HepG2 (cell line): ENCODE measurements around the gene GRAMD1B. TPM values are rescaled to one million over a fixed set of nuclear protein-coding genes. Genes with fewer than 3 reads are reported as not detected.

Experiments used
- ATAC-seq: fragments of 200-7000 bp; cut with Tn5 transposase; 3 replicates; pipeline ENCODE4 v1.9.1; 2020; ENCODE audit warnings: mild to moderate bottlenecking, moderate library complexity
- BruUV-seq: library from RNA; stranded (reverse); fragments of 400-500 nt; replicated peaks from 2 replicates; lab custom pipeline; 2021; lab: Mats Ljungman, UMichigan
- CTCF ChIA-PET: fragments of 300-600 bp; formaldehyde crosslinking; extraction: SDS; loops from one replicate; lab custom pipeline; 2021; ENCODE audit warnings: low total read pairs, inconsistent platforms, low intra/inter-chr PET ratio; lab: Yijun Ruan, JAX
- POLR2A ChIA-PET: fragments of 350-600 bp; sonication (Branson Sonifier 250); formaldehyde crosslinking; loops from one replicate; lab custom pipeline; 2020; ENCODE audit warnings: antibody characterized with exemption, inconsistent platforms; lab: Yijun Ruan, JAX
- DNase-seq: peaks from one replicate; pipeline ENCODE4 v3.0.0-alpha.2; 2015; ENCODE audit warnings: low spot score
- FAIRE-seq: peaks from 3 replicates; lab custom pipeline; 2011; peaks lifted over from hg19 to GRCh38; lab: Jason Lieb, UNC
- H2AFZ ChIP-seq: one replicate; pipeline ENCODE4 v1.6.1; 2011; ENCODE audit warnings: low read length, inconsistent platforms
- H3K27ac ChIP-seq: fragments of 300-600 bp; 3 replicates; pipeline ENCODE4 v1.8.0; 2011; ENCODE audit warnings: mixed run types, mild to moderate bottlenecking, mixed read lengths, low read length, inconsistent platforms; ENCODE audit not compliant: insufficient read depth; ENCODE audit errors: extremely low read length
- H3K27me3 ChIP-seq, 2 experiments: fragments of 200-600 bp in 1 of 2; 2 replicates in 1 of 2; 3 replicates in 1 of 2; pipeline versions ENCODE4 v1.6.0 to v1.8.0; 2011; ENCODE audit warnings: low read length in 2 of 2, mild to moderate bottlenecking in 2 of 2, moderate library complexity in 2 of 2, inconsistent platforms in 1 of 2; ENCODE audit not compliant: insufficient read depth in 2 of 2, control insufficient read depth in 1 of 2
- H3K36me3 ChIP-seq, 2 experiments: fragments of 200-600 bp in 1 of 2; replicated peaks in 1 of 2; 2 replicates in 1 of 2; 3 replicates in 1 of 2; pipeline versions ENCODE4 v1.5.1 to v1.8.0; 2011; ENCODE audit warnings: low read length in 2 of 2, inconsistent platforms in 1 of 2; ENCODE audit not compliant: insufficient read depth in 2 of 2, control insufficient read depth in 1 of 2
- H3K4me1 ChIP-seq: 2 replicates; pipeline ENCODE4 v1.5.1; 2012; ENCODE audit warnings: low read length, inconsistent platforms; ENCODE audit not compliant: insufficient read depth
- H3K4me2 ChIP-seq: 2 replicates; pipeline ENCODE4 v1.6.0; 2011; ENCODE audit warnings: low read depth, low read length, inconsistent platforms
- H3K4me3 ChIP-seq, 3 experiments: fragments of 200-600 bp in 1 of 3; sonication (generic), shearing (Covaris generic) in 1 of 3; replicated peaks in 1 of 3; 2 replicates each; pipeline ENCODE4 v1.5.1; 2011 to 2016; ENCODE audit warnings: low read length in 3 of 3, inconsistent platforms in 2 of 3, low read depth in 2 of 3, mild to moderate bottlenecking in 2 of 3, control low read depth in 1 of 3, mixed read lengths in 1 of 3; ENCODE audit not compliant: insufficient read depth in 1 of 3
- H3K79me2 ChIP-seq: one replicate; pipeline ENCODE4 v1.6.1; 2011; ENCODE audit warnings: low read length, inconsistent platforms; ENCODE audit not compliant: insufficient read depth
- H3K9ac ChIP-seq: 2 replicates; pipeline ENCODE4 v1.6.0; 2011; ENCODE audit warnings: mild to moderate bottlenecking, low read depth, low read length, inconsistent platforms; ENCODE audit not compliant: insufficient read depth
- H3K9me3 ChIP-seq: 2 replicates; pipeline ENCODE4 v1.5.1; 2012; ENCODE audit warnings: mild to moderate bottlenecking, low read length
- H4K20me1 ChIP-seq: 2 replicates; pipeline ENCODE4 v1.6.0; 2011; ENCODE audit warnings: inconsistent platforms, mild to moderate bottlenecking, low read length, moderate library complexity; ENCODE audit not compliant: insufficient read depth
- HNRNPL ChIP-seq: fragments of 200-400 bp; formaldehyde crosslinking; IDR thresholded peaks from 2 replicates; pipeline ENCODE4 v1.6.1; 2017; ENCODE audit warnings: mild to moderate bottlenecking, low read depth, low read length
- RBM39 ChIP-seq: fragments of 200-400 bp; formaldehyde crosslinking; IDR thresholded peaks from one replicate; pipeline ENCODE4 v1.6.1; 2018; ENCODE audit warnings: antibody characterized with exemption, mild to moderate bottlenecking, low read depth, low read length; ENCODE audit not compliant: poor library complexity, severe bottlenecking
- ZNF180 ChIP-seq: sonication (generic); formaldehyde crosslinking; IDR thresholded peaks from 2 replicates; pipeline ENCODE4 v1.4.0; 2020; ENCODE audit warnings: low read depth, missing genetic modification reagents, borderline replicate concordance
- ZNF7 ChIP-seq: IDR thresholded peaks from 2 replicates; pipeline ENCODE4 v1.6.1; 2016; ENCODE audit warnings: missing biosample characterization, missing genetic modification reagents
- WGBS: methylation state at CpG from one replicate; pipeline ENCODE4 v1.1.6; 2017; ENCODE audit warnings: low lambda C conversion rate; 5-methylcytosine and 5-hydroxymethylcytosine counted together
- in situ Hi-C: cut with HindIII; loops from 2 replicates; pipeline ENCODE4 v1.10.0; 2017; ENCODE audit warnings: low pct_unique_long_range_greater_than_20kb; ENCODE audit not compliant: extremely low pct_ligation_motif_present
- intact Hi-C: fragments of 100-400 bp; cut with micrococcal nuclease; formaldehyde crosslinking; loops from one replicate; pipeline ENCODE4 v1.10.0; 2022; ENCODE audit not compliant: unreplicated experiment
- polyA plus RNA-seq, 8 experiments: library from polyadenylated mRNA; depleted of rRNA in 3 of 8; stranded (reverse) in 7 of 8; unstranded in 1 of 8; fragments of >200 nt; fragmentation: Illumina TruSeq in 4 of 8; extraction: Trizol in 4 of 8; gene quantifications; 2 replicates each; pipeline versions ENCODE4 v1.2.1 to v1.2.3, GENCODE V29; 2011 to 2016; ENCODE audit warnings: low read depth in 4 of 8, missing spikeins in 1 of 8, mixed read lengths in 1 of 8; ENCODE audit not compliant: insufficient read depth in 1 of 8
- total RNA-seq, 5 experiments: library from RNA; depleted of rRNA; stranded (reverse); fragments of >200 nt; fragmentation: Illumina TruSeq; extraction: Trizol; gene quantifications; 2 replicates each; pipeline ENCODE4 v1.2.3, GENCODE V29; 2016; ENCODE audit warnings: low read depth in 1 of 5
- TF ChIP-seq, protein P1 (sequence below): IDR thresholded peaks from 2 replicates; pipeline ENCODE4 v1.6.1; 2016; ENCODE audit warnings: control low read depth
- TF ChIP-seq, protein P2 (sequence below): sonication (generic); formaldehyde crosslinking; IDR thresholded peaks from 2 replicates; pipeline ENCODE4 v1.5.0; 2020; ENCODE audit warnings: mild to moderate bottlenecking, low read depth, missing genetic modification reagents, borderline replicate concordance
- TF ChIP-seq, protein P3 (sequence below): sonication (generic); formaldehyde crosslinking; IDR thresholded peaks from 2 replicates; pipeline ENCODE4 v1.4.0; 2020; ENCODE audit warnings: missing genetic modification reagents
- TF ChIP-seq, protein P4 (sequence below): sonication (generic); formaldehyde crosslinking; IDR thresholded peaks from 2 replicates; pipeline ENCODE4 v1.4.0; 2020; ENCODE audit warnings: missing genetic modification reagents, mild to moderate bottlenecking, borderline replicate concordance

GRAMD1B gene
- total and polyA plus RNA-seq, 2 of the 13 experiments (the other 11 are each of a cell fraction or from before 2014, with no cell fraction given), result 0.12 TPM; not detected in 1

DNA sequence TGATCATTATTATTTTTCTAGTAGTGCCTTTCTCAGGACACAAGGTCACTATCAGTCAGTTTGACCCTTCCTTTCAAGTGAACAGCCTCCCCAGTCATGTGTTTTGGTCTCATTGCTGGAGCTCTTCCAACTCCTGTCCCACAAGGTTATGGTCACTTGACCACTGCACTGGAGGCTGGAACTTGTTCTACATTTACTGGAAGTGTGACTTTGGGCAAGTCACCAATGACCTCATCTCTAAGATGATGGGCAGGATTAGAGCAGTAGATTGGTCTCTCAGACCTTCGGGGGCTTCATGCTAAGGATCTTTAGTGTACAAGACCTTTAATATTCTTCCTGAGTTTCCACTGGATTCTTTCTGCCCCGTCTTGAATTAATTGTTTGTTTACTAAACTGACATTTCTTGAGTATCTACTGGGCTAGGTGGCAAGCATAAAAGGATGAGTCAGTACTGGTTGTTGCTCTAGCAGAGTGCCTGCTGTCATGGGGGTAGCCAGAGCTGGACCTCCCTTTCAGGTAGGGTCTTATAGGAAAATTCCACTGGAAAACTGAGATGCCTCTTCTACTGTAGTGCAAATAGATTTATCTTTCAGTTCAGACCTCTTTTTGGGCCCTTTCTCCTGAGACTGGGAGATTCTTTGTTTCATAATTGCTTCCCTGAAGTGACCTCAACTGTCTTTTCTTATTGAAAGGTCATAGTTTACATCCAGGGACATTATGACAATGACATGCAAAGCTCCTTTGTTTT lies 106.8 kb downstream of the GRAMD1B start:
- Histone ChIP-seq H3K9ac (no peak overlapping the region), H3K79me2 (no peaks in the 10 kb centered on the region), H3K4me1 (no peaks in the 10 kb centered on the region), H3K27me3 (peaks cover 0 to 3% of the 10 kb centered on the region in 2 experiments; a peak in 1 of 5 replicates), H4K20me1 (no peaks in the 10 kb centered on the region), H3K27ac (no peak overlapping the region), H3K4me2 (no peak overlapping the region), H3K4me3 (no peak overlapping the region), H3K36me3 (no peaks in the 10 kb centered on the region), H2AFZ (no peak overlapping the region), H3K9me3 (no peaks in the 10 kb centered on the region)
- BruUV-seq, result no TSS peak
- ATAC-seq (no peak), DNase-seq (no peak), FAIRE-seq (no peak)
- TF ChIP-seq, protein P1, sequence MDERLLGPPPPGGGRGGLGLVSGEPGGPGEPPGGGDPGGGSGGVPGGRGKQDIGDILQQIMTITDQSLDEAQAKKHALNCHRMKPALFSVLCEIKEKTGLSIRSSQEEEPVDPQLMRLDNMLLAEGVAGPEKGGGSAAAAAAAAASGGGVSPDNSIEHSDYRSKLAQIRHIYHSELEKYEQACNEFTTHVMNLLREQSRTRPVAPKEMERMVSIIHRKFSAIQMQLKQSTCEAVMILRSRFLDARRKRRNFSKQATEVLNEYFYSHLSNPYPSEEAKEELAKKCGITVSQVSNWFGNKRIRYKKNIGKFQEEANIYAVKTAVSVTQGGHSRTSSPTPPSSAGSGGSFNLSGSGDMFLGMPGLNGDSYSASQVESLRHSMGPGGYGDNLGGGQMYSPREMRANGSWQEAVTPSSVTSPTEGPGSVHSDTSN (CRISPR knock-in tag), result no peak
- TF ChIP-seq RBM39 (no peak), ZNF180 (CRISPR knock-in tag) (no peak), HNRNPL (no peak), ZNF7 (CRISPR knock-in tag) (no peak)
- TF ChIP-seq, protein P2, sequence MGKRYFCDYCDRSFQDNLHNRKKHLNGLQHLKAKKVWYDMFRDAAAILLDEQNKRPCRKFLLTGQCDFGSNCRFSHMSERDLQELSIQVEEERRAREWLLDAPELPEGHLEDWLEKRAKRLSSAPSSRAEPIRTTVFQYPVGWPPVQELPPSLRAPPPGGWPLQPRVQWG (CRISPR knock-in tag), result no peak
- TF ChIP-seq, protein P3, sequence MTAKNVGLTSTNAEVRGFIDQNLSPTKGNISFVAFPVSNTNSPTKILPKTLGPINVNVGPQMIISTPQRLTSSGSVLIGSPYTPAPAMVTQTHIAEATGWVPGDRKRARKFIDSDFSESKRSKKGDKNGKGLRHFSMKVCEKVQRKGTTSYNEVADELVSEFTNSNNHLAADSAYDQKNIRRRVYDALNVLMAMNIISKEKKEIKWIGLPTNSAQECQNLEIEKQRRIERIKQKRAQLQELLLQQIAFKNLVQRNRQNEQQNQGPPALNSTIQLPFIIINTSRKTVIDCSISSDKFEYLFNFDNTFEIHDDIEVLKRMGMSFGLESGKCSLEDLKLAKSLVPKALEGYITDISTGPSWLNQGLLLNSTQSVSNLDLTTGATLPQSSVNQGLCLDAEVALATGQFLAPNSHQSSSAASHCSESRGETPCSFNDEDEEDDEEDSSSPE (CRISPR knock-in tag), result no peak
- TF ChIP-seq, protein P4, sequence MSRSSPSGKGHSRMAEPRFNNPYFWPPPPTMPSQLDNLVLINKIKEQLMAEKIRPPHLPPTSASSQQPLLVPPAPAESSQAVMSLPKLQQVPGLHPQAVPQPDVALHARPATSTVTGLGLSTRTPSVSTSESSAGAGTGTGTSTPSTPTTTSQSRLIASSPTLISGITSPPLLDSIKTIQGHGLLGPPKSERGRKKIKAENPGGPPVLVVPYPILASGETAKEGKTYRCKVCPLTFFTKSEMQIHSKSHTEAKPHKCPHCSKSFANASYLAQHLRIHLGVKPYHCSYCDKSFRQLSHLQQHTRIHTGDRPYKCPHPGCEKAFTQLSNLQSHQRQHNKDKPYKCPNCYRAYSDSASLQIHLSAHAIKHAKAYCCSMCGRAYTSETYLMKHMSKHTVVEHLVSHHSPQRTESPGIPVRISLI (CRISPR knock-in tag), result no peak
- 0% methylated on average over 2 of the region's 2 CpGs for WGBS
- ChIA-PET POLR2A (no interaction called here), CTCF (no interaction called here)
- in situ Hi-C loops (no loop called here), intact Hi-C loops (no loop called here)
